Endothelial cell of umbilical vein (primary cell): ENCODE data around the gene POTEB. TPM values are rescaled to one million over a fixed set of nuclear protein-coding genes. Genes with fewer than 3 reads are reported as not detected.

Experiments used
- microRNA-seq: library from miRNA; unstranded; fragments of <30 nt; microRNA quantifications from one replicate; pipeline ENCODE4 v1.2.0, GENCODE V29; 2021; ENCODE audit warnings: borderline number of aligned reads, borderline replicate concordance
- polyA plus RNA-seq, 4 experiments: library from polyadenylated mRNA; depleted of rRNA in 3 of 4; stranded (reverse) in 3 of 4; unstranded in 1 of 4; fragments of >200 nt; gene quantifications; 2 replicates each; pipeline versions ENCODE4 v1.2.1 to v1.2.3, GENCODE V29; 2011 to 2012; ENCODE audit warnings: missing spikeins in 1 of 4
- small RNA-seq: library from RNA; depleted of rRNA; stranded (forward); fragments of <200 nt; gene quantifications from one replicate; pipeline ENCODE3, GENCODE V24; 2012; ENCODE audit warnings: low replicate concordance, low read depth; ENCODE audit not compliant: insufficient read depth, insufficient read length
- total RNA-seq: library from RNA; stranded (reverse); gene quantifications from 2 replicates; pipeline ENCODE4 v1.2.3, GENCODE V29; 2021

POTEB gene
- total and polyA plus RNA-seq, 2 donors (not counting 3 experiments of a cell fraction or from before 2014, with no cell fraction given): not detected

Small RNA genes lying within 50 kb of the gene (microRNA-seq; reads per million reads assigned to microRNA genes)
- gene MIR3118-4: not detected

Small RNA genes lying within 50 kb of the gene (small RNA-seq; reads per million reads assigned to genes)
- gene MIR3118-4 (not detected), gene RNU6-631P (not detected)

Other genes with a start within 250 kb of the POTEB start
- gene OR4M2, start 202.8 kb upstream of the POTEB start, total RNA-seq: not detected in 2 replicates
- gene OR4M2, start 202.8 kb upstream of the POTEB start, polyA plus RNA-seq: not detected in 2 replicates